GM23338 (cell line): ENCODE measurements around the gene SUPT3H. TPM values are rescaled to one million over a fixed set of nuclear protein-coding genes. Genes with fewer than 3 reads are reported as not detected.

Source experiments
- EZH2phosphoT487 ChIP-seq: fragments of 200-600 bp; sonication (generic); IDR thresholded peaks from one replicate; pipeline ENCODE4 v1.8.1; 2018; ENCODE audit warnings: antibody characterized with exemption; ENCODE audit not compliant: unreplicated experiment
- POLR2AphosphoS5 ChIP-seq: IDR thresholded peaks from 2 replicates; pipeline ENCODE4 v1.6.1; 2016; ENCODE audit warnings: antibody characterized with exemption, low read depth
- REST ChIP-seq: IDR thresholded peaks from one replicate; pipeline ENCODE4 v1.6.1; 2018; ENCODE audit warnings: antibody characterized with exemption; ENCODE audit not compliant: unreplicated experiment
- ZNF331 ChIP-seq: fragments of 250-450 bp; sonication (Bioruptor Pico); IDR thresholded peaks from 2 replicates; pipeline ENCODE4 v1.5.0; 2020; ENCODE audit warnings: low read depth, mild to moderate bottlenecking, moderate library complexity
- ZNF462 ChIP-seq: fragments of 250-450 bp; sonication (Bioruptor Pico); IDR thresholded peaks from 2 replicates; pipeline ENCODE4 v1.5.0; 2020; ENCODE audit warnings: mild to moderate bottlenecking, moderate library complexity
- polyA plus RNA-seq: library from polyadenylated mRNA; unstranded; fragments of >200 nt; fragmentation: Nextera tagmentation; extraction: Ambion mirVana; gene quantifications from 2 replicates; pipeline ENCODE4 v1.2.1, GENCODE V29; 2016
- total RNA-seq: library from RNA; depleted of rRNA; stranded (reverse); fragments of >200 nt; shearing (Covaris generic); gene quantifications from 2 replicates; pipeline ENCODE4 v1.2.3, GENCODE V29; 2014

Gene SUPT3H
- total and polyA plus RNA-seq, 2 experiments from 2014 or later: 11.4 to 30.1 TPM

GRCh38 chr6:45422503-45423110 is 44.9 kb upstream of the SUPT3H start (continued):
- TF ChIP-seq REST (no peak), ZNF462 (no peak), ZNF331 (CRISPR knock-in tag) (no peak), POLR2AphosphoS5 (no peak), EZH2phosphoT487 (no peak)
